GM23248 (cell line): ENCODE results near the gene PTGES2.

ENCODE experiments used
- EZH2 ChIP-seq: fragments of 200-600 bp; sonication (generic); IDR thresholded peaks from 2 replicates; pipeline ENCODE4 v1.6.1; 2018; ENCODE audit warnings: antibody characterized with exemption, mild to moderate bottlenecking; ENCODE audit not compliant: insufficient read depth, poor library complexity, severe bottlenecking
- EZH2phosphoT487 ChIP-seq: fragments of 200-600 bp; sonication (generic); IDR thresholded peaks from 2 replicates; pipeline ENCODE4 v1.6.1; 2018; ENCODE audit warnings: antibody characterized with exemption, moderate library complexity, mild to moderate bottlenecking, low read depth; ENCODE audit not compliant: insufficient read depth

- TF ChIP-seq EZH2phosphoT487, result no peak
- TF ChIP-seq EZH2, result no peak
These were observed 22.5 kb upstream of the PTGES2 start for GRCh38 chr9:128149951-128150593.
